ENCODE data around the gene CERKL. TPM values are rescaled to one million over a fixed set of nuclear protein-coding genes. Genes with fewer than 3 reads are reported as not detected.

The CERKL gene
- total RNA-seq, 4 donors from 2014 or later = not detected

DNA sequence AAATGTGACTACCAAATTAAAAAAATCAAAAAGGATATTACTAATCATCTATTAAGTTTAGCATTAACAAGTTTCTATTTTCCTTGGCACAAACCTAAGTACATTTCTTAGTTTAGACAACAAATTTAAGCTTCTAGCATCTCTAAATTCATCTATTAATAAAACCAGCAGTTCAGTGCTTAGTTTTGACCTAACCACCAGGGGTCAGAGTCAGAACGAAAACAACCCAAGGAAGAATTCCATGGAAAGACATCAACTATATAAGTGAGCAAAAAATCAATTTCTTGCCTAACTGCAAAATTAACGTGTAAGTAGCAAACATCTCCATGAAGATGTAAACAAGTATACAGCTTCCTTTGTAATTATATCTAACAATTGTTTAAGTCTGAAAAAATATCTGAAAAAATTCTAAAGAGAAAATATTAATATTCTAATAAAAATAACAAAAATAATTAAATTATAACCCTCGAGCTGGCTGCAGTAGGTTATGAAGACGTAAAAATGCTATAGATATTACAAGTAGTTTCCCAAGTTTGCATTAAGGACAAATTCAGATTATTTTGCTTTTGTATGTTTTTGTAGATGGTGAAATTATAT lies 83.7 kb downstream of the CERKL start:
- TF ChIP-seq, protein P1, sequence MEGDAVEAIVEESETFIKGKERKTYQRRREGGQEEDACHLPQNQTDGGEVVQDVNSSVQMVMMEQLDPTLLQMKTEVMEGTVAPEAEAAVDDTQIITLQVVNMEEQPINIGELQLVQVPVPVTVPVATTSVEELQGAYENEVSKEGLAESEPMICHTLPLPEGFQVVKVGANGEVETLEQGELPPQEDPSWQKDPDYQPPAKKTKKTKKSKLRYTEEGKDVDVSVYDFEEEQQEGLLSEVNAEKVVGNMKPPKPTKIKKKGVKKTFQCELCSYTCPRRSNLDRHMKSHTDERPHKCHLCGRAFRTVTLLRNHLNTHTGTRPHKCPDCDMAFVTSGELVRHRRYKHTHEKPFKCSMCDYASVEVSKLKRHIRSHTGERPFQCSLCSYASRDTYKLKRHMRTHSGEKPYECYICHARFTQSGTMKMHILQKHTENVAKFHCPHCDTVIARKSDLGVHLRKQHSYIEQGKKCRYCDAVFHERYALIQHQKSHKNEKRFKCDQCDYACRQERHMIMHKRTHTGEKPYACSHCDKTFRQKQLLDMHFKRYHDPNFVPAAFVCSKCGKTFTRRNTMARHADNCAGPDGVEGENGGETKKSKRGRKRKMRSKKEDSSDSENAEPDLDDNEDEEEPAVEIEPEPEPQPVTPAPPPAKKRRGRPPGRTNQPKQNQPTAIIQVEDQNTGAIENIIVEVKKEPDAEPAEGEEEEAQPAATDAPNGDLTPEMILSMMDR (IDR thresholded peaks at IDR 0.05; ENCODE audit: low read depth) = no peak

DNA sequence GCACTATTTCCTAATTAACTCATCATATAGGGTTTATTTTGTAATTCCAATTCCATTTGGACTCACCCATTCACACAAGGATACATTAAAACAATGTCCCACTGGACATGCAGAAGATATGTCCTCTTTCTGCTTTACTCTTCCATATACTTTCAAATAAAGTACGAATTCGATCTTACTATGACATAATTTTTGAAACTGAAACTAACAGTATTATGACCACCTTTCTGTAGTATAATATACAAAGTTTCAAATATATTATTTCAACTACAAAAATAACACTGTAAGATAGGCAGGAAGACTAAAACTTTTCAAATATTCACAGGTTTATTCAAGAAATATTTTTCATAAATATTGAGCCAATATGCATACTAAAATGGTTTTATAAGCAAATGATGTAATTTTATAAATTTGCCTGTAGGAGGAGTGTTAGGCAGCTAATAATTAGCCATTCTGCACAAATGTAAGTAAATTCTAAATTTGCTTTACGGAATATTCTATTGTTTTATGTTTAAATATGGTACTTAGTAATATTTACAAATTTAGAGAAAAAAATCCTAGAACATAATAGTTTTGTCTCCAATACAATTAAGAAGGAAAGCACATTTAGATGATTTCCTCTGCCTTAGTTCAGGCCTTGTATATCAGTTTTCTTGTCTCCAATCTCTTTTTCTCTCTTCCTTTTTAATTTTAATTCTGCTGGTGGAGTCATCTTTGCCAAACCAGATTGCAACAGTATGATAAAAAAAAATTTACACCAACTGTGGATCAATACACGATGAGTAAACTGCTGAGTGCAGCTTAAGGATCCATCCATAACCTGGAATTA lies 85.9 kb downstream of the CERKL start:
- TF ChIP-seq, protein P1 (IDR thresholded peaks at IDR 0.05; ENCODE audit: low read depth) = no peak

DNA sequence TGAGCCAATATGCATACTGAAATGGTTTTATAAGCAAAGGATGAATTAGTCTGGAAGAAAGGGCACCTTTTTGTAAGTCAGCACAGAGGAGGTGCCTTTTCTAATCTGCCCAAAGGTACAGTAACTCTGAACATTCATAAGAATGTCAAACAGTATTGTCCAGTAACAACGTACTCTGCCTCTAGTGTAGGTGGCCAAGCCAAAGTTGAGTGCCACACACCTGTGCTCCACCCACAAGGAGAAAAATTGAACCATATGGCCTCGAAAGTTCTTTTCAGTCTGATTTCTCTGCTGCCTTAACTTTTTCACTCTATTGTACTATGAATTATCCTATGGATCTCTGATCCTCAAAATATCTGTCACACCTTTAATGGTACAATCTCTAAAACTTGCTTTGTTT lies 86.8 kb downstream of the CERKL start:
- TF ChIP-seq, protein P1 (IDR thresholded peaks at IDR 0.05; ENCODE audit: low read depth) = no peak

DNA sequence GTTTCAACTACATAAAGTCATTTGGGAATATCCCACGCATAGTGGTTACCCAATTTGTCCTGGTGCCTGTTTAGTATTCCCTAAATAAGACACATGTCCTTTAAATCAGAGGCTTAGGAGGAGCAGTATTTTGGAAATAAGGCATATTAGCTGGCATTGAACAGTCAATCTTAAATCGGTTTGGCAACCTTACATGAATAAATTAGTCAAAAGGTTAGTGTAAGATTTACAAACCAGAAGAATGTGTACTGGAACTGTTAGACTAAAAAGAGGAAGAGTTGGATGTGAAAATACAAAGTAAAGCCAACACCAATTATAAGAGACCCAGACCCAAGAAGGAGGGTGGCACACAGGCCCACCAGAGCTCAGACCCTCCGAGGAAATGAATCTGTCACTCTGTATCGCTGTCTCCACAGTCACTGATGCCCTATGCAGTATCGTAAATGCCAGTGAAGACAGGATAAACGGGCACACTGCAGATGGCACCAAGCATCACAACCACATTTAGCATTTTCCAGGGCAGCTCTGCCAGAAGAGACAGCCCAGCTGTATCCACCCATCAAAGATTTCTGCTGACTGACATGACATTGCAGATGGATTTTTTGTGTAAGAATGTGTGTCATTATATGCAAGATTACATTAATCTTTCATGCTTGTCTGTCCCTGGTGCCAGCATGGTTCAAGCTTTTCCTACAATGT lies 90.4 kb downstream of the CERKL start:
- TF ChIP-seq, protein P1 (IDR thresholded peaks at IDR 0.05; ENCODE audit: low read depth) = no peak

DNA sequence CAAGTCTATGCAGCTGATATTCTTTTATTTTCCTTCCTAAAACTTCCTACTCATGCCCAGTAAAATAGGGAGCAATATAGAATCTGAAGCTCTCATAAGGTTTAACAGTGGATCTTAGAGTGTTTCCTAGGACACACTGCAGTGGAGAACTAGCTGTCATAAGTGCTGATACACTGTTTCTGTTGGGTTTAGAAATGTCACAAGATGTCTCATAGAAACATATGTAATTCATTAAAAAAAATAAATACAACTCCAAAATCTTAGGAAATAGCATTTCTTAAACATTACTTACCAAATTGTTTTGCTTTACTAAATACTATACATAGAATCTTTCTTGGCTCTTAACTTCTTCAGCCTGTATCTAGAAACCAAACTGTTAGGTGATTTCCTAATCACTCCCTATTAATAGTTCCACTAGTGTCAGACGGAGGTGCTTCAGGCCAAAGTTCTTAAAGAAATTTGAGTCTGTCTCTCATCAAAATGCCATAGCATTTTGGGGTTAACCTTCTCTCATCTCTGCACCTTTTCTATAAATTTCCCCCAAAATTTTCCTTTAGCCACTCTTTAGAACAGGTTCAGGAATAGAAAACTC lies 93.7 kb downstream of the CERKL start:
- TF ChIP-seq, protein P1 (IDR thresholded peaks at IDR 0.05; ENCODE audit: low read depth) = no peak

DNA sequence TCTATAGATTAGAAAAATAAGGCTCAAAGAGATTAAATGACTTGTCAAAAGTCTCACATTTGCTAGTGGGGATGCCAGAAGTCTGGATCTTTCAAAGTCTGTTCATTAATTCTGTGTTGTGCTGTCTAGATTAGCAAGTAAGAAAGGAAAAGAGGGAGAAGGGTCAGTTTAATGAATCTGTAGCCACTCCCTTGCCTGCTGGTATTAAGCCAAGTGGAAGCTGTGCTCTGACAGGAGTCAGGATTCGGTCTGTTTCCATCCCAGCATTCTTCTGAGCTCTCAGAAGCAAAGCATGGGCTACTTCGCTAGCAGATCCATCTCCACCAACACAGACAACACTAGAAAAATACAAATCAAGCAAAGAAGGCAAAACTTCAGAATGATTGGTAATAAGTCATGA lies 98.5 kb downstream of the CERKL start:
- TF ChIP-seq, protein P1 (IDR thresholded peaks at IDR 0.05; ENCODE audit: low read depth) = no peak
